Glomerular visceral epithelial cell (primary cell): ENCODE results near the gene ATP8A1.

Experiments used
- DNase-seq: peaks from one replicate; pipeline ENCODE4 v3.0.0-alpha.2; 2016; ENCODE audit errors: extremely low spot score

Gene ATP8A1

GRCh38 chr4:42649870-42650269 is 7.0 kb downstream of the ATP8A1 start:
- no peak for DNase-seq

GRCh38 chr4:42646999-42647541 is 9.8 kb downstream of the ATP8A1 start:
- no peak for DNase-seq

- no peak for DNase-seq
Measured at GRCh38 chr4:42646013-42646784, 10.7 kb downstream of the ATP8A1 start.

- DNase-seq, result no peak
Measured at GRCh38 chr4:42644897-42645296, 12.0 kb downstream of the ATP8A1 start.

- DNase-seq, result no peak
Measured at GRCh38 chr4:42643685-42644084, 13.2 kb downstream of the ATP8A1 start.

GRCh38 chr4:42642845-42643615 is 13.9 kb downstream of the ATP8A1 start:
- no peak for DNase-seq

- DNase-seq, result no peak
Measured at GRCh38 chr4:42642101-42642797, 14.7 kb downstream of the ATP8A1 start.

GRCh38 chr4:42641656-42642055 is 15.2 kb downstream of the ATP8A1 start:
- DNase-seq, result no peak

GRCh38 chr4:42641161-42641560 is 15.7 kb downstream of the ATP8A1 start:
- DNase-seq, result no peak

GRCh38 chr4:42640613-42641012 is 16.3 kb downstream of the ATP8A1 start:
- DNase-seq, result no peak

- DNase-seq, result no peak
Measured at GRCh38 chr4:42638993-42639392, 17.9 kb downstream of the ATP8A1 start.

GRCh38 chr4:42638321-42638720 is 18.6 kb downstream of the ATP8A1 start:
- no peak for DNase-seq

- no peak for DNase-seq
Measured at GRCh38 chr4:42637867-42638266, 19.0 kb downstream of the ATP8A1 start.

- DNase-seq, result no peak
Measured at GRCh38 chr4:42637104-42637503, 19.8 kb downstream of the ATP8A1 start.

GRCh38 chr4:42636645-42636949 is 20.3 kb downstream of the ATP8A1 start:
- DNase-seq, result no peak

GRCh38 chr4:42633605-42634388 is 23.1 kb downstream of the ATP8A1 start:
- DNase-seq, result no peak

GRCh38 chr4:42632653-42633382 is 24.1 kb downstream of the ATP8A1 start:
- DNase-seq, result no peak

GRCh38 chr4:42630908-42631307 is 26.0 kb downstream of the ATP8A1 start:
- DNase-seq, result no peak

GRCh38 chr4:42628740-42629139 is 28.2 kb downstream of the ATP8A1 start:
- DNase-seq, result no peak

GRCh38 chr4:42627885-42628646 is 28.8 kb downstream of the ATP8A1 start:
- no peak for DNase-seq
